CD4-positive, alpha-beta T cell treated with Interleukin-21 for 1 hour (primary cell): ENCODE data around the gene COL11A2.

Source experiments
- DNase-seq: peaks from one replicate; pipeline ENCODE4 v3.0.0-alpha.2; 2020

COL11A2 gene

DNA sequence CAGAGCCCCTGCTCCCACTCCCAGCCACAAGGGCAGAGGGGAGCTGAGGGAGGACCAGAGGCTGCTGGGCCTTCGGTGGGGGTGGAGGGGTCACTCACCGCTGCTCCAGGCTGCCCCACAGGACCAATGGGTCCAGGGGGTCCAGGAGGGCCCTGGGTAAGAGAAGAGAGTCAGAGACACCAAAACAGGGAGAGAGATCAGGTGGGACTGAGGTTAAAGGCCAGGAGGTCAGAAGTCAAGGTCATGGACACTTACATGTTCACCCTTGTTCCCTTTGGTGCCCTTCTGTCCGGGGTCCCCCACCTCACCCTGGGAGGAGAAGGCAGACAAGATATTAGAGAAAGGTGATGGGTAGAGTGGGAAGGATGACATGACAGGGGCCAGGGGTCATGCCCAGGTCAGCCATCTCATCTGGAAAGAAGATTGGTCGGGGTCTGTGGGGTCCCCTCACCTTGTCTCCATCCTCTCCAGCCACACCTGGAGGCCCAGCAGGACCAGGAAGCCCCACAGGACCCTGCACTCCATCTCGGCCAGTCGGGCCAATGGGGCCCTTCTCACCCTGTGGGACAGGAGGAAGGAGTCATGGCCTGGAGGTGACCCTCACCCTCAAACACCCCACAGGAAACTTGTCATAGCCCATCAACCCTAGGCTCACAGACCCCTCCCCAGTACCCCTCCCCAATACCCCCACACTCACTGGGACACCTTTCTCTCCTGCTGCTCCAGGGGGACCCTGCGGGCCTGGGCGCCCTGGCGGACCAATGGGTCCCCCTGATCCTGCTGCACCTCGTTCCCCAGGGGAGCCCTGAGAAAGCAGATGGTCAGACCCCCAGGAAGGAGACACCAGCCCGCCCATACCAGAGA is 21.0 kb downstream of the COL11A2 start:
- no peak for DNase-seq

DNA sequence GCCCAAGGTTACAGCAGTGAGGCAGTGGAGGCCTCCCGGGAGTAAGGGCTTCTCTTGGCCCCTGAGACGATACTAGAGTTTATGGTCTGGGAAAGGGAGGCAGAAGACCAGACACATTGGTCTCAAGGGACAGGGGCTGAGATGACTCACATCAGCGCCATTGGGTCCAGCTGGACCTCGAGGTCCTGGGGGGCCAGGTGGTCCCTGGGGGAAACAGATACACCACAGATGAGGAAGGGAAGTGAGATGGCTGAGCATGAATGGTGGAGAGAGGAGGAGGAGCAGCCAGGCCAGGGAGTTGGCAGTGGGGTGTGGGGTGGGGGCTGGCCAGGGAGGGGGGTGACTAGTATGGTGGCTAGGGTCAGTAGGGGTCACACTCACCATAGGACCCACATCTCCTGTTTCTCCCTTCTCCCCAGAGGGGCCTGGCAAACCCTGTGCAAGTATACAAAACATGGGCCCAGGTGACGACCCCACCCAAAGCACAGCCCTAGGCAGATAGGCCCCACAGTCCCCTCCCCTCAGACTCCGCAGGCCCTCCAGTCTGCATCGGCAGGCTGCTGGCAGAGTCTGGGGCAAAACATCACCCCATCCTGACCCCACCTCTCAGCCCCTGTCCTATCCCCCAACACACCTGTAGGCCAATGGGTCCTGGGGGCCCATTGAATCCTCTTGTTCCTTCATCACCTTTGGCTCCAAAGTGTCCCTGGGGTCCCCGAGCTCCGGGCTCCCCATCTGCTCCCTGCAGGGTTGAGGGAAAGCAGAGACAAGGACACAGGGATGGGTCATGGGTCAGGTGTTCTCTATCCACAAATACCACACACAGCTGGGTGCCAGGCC is 21.9 kb downstream of the COL11A2 start:
- no peak for DNase-seq

DNA sequence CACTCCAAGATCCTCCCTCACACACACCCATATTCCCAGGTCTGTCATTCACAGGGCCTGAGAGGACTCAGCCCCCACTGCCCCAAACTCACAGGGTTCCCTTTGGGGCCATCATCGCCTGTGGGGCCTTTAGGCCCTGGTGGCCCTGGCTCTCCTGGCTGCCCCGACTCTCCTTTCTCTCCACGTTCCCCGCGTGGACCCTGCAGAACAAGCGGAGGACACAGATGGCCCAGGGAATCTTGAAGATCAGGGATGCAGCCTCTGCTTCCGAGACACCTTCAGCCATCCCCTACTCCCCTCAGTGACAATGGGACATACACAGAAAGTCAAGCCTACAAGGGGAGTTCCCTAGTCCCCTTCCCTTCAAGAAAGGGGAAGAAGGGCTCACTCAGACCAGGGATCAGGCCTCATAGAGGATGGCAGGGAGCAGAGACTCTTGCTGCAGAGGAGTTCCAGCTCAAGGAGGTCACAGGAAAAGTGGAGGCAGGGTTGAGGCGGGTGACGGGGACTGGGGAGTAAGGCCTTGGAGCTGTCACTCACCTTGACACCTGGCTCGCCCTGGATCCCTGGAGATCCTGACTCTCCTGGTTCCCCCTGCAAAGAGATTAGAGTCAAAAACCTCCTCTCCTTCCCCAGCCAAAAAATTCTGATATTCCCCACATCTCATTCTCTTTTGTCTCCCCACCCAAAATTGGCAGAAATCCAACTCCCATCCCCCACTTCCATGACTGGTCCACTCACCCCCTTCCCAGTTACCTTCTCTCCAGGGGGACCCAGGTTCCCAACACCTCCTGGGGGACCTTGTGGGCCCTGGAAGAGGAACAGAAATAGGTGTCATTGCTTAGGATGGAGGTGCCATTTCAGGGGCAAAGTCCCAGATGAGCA is 22.7 kb downstream of the COL11A2 start:
- DNase-seq: no peak

DNA sequence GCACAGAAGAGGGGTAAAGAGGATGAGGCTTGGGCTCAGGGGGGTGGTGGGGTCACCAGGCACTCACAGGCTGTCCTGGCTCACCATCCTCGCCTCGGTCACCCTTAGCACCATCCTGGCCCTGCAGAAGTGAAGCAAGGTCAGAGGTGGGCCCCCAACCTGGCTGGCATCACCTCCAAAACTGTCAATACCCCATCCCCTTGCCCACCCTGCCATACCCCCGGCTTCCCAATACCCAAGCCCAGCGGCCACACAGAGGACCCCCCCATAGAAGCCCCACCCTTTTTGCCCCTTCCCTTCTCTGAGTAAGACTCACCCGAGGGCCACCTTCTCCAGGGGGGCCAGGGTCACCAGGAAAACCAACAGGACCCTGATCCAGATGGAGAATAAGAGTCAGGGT is 23.6 kb downstream of the COL11A2 start:
- DNase-seq: no peak

DNA sequence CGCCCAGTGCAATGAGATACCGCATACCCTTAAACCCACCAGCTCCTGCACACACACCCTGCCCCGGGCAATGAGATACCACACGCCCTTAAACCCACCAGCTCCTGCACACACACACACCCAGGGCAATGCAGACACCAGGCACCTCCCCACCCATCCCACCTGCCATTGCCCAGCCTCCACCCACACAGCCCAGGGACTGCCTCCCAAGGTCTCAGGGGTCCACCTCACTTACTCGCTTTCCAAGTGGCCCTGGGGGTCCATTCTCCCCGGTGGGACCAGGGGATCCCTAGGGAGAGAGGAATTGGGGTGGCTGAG is 24.0 kb downstream of the COL11A2 start:
- DNase-seq: no peak

DNA sequence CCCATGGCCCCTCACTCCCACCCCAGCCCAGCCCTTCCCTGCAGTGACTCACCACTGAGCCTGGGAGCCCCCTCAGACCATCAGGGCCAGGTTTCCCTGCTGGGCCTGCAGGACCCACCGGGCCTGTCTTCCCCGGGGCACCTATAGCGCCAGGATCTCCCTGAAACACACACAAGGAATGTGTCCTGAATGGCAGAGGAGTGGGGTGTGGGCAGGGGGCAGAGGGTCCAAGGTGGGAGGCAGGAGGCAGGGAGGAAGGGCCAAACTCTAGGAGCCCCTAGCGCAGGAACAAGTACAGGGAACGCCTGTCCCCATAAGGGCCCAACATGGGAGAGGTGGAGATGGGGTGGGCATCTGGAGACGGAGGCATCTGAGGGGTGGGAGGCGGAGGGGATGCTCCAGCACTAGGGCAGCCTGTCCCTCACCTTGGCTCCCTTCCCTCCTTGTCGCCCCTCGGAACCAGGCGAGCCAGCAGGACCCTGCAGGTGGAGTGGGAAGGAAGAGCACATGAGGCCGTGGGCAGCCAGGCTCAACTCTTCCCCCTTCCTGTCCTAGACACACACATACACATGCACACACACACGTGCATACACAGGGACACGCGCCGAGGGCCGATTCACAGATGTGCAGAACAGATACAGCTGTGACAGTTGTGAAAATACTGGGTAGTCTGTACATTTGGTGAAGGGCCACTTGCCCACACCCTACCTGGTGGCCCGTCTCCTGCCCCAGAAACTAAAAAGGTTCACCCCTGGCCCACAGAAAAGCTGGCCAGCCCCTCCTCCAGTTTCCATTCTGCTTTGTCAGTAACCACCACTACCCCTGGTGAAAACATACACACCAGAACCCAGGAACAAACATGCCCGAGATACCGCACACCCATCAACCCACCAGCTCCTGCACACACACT is 24.6 kb downstream of the COL11A2 start:
- DNase-seq: no peak

DNA sequence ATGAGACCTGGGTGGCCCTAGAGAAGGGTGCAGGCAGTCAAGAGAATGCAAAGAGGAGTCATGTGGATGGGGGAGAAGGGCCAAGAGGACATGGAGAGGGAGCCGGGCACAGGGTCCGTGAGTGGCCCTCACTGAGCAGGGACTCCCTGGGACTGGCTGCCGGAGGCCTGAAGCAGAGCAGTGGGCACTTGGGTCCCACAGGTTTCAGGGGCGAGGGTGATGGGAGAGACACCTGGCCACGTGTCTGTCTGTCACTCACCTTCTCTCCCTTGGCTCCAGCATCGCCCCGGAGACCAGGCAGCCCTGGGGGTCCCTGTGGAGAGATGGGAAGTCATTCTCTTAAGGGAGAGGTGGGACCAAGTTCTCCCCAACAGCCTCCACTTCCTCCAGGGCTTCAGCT is 25.5 kb downstream of the COL11A2 start:
- DNase-seq: no peak

DNA sequence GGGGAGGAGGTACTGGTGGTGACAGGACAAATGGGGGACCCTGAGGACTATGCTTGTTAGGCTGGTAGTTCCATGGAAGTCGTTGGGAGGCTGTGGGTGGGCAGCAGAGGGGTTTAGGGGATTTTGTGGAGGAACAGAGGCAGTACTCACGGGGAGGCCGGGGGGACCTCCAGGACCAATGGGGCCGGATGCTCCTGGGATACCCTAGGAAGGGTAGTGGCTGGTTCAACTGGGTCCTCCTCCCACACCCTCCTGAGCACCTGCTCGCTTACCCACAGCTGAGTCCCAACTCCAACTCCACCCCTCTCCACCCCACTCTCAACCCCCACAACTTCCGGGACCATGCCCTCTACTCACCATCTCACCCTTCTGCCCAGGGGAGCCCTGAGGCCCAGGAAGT is 25.9 kb downstream of the COL11A2 start:
- DNase-seq: no peak

DNA sequence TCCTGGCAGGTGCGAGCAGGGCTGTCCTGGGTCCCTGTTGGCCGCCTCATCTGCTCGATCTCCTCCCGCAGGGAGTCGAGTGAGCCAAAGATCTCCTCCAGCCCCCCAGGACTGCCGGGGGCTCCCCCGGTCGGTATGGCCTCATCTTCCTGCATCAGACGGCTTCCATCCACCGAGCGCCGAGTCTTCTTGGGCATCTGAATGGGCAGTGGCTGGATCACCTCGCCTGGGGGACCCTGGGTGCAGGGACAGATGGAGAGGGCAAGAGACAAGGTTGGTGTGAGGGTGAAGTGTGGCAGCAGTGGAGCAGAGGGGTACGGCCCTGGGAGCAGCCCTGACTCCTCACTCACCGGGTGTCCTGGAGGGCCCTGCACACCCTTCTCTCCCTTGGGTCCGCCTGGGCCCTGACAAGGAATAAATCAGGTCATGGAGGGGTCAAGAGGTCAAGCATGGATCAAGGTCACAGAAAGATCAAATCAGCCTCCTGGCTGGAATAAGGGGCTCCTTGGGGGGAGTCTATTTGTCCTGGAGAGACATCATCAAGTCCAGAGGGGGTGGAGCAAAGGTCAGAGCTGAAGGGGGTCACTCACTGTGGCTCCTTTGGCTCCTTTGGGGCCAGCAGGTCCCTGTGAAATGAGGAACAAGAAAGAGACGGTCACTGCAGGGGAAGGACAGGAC is 26.5 kb downstream of the COL11A2 start:
- DNase-seq: no peak

DNA sequence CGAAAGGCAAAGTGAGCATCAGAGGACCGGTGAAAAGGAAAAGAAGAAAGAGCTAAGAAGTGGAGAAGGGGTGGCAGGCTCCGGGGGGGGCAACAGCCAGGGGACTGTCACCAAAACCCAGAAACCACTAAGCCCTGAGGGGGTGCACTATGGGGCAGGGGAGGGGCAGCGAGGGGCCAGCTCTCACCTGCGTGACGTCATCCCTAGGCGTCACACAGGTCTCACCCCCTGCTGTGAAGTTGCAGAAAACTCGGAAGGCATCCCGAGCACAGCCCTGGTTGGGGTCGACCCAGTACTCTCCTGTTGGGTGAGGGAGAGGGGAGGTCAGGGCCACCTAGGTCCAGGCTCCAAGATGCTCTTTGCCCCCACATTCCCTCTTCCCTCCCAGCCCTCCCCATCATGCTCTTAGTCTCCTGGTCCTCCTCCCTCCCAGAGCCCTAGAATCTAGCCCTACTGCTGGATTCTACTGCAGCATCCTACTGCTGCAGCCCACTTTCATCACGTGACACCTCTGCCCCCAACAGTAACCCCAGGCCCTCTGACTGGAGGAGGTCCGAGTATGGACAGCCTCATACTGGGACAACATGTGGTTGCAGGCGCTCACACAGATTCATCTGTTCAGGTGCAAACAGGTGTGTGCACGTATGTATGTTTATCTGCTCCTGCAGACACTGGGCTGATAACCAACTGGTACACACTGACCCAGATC is 27.4 kb downstream of the COL11A2 start:
- no peak for DNase-seq

DNA sequence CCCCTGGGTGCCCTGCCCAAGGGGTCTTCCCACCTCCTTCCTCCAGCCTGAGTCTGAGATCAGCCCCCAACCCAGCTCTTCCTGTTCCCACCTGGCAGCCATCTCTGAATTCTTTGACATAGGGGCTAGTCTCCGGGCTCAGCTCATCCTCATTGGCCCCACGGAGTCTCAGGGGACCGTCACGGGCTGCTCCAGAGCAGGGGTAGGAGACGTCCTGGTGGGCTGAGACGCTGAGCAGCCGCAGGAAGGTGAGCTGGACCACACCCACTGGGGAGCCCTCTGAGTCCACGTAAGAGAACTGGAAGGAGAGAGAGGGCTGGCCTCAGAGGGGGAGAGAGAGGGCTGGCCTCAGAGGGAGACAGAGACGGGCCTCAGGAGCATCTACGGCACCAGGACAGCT is 28.1 kb downstream of the COL11A2 start:
- no peak for DNase-seq

DNA sequence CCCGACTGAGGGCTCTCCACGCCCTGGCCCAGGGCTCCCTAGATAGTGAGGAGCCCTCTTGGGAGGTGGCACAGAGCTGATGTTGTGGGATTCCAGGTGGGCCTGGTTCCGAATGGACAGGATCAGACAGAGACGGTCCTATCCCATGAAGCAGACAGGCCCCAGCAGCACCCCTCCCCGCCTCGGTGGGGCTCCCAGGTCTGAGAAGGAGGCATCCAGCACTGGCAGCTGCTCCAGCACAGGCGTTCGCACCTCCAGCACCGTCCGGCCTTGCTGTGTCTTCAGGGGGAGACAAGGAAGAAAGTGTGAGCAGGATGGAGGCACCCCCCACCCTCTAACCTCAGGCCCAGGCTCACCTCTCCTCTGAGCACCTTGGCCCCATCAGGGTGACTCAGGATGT is 28.7 kb downstream of the COL11A2 start:
- DNase-seq: no peak

DNA sequence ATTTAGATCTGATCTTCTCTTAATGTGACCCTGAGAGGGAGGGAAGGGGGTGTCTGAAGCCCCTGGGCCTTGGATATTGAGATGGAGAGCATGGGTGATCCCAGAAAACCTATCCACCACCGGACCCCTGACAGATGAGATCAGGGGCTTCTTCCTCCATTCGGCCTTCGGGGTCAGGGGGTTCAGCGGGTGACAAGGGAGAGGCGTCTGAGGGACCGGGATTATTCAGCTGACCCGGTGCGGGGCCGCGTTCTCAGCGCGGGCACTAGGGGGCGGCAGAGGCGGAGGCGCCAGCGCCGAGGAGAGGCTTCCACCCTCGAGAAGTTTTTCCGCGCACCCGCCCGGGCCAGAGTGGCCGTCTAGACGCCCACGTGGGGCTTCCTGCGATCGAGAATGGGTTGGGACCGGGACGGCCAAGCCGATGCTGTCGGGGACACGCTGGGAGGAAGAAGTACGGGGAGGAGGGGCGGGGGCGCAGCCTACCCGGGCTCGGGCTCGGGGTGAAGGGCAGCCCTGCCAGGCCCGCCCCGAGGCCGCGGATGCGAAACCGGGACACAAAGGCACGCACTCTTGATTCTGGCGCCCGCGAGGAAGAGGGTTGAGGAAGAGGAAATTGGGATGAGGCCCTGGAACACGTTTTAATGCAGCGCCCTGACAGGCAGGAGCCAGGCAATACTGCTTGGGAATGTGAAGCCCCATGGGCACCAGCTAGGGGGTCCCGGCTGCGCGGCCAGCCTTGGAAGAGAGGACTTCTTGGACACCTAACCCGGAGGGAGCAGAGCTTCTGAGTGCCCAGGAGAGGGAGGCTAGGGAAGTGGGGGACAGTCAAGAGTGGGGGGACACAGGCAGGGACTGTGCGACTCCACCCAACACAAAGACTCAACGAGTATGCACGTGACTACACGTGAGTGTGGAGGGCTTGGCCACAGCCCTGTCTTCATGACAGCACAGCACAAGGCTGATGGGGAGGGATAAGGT is 30.6 kb downstream of the COL11A2 start:
- DNase-seq: peak; percentile 84

DNA sequence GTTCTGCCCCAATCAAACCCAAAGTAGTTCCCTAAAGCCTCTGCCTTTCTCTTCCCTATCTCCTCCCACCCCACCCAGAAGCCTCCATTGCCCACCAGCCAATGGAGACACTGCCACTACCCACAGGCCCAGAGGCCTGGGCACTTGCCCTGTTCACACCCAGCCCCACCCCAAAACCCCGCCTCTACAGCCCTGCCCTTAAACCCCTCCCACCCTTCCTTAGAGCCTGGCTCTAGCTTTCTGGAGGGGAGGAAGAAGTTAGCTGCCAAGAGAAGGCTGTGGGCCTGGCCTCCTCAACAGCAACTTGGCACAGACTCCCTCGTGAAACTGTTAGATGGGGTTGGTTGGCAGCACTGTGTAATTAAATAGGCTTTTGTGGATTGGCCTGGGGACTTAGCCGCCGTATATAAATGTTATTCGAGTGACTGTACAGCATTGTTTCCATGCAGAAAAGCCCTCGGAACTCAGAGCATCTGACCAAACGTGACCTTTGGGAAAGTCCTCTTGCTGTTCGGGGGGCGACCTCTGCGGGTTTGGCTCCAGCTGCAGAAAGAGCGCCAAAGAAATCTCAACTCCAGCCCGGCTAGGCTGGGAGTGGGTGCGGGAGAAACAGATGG is 31.4 kb downstream of the COL11A2 start:
- DNase-seq: no peak

DNA sequence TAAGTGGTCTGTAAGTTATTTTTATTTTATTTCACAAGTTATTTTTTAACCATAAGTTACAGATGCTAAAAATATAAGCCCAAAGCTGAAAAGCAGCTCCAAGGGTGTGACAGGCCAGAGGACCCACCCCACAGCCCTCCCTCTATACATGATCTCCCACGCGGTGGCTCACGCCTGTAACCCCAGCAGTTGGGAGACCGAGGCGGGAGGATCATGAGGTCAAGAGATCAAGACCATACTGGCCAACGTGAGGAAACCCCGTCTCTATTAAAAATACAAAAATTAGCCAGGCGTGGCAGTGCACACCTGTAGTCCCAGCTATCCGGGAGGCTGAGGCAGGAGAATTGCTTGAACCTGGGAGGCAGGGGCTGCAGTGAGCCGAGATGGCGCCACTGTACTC is 32.2 kb downstream of the COL11A2 start:
- DNase-seq: no peak

DNA sequence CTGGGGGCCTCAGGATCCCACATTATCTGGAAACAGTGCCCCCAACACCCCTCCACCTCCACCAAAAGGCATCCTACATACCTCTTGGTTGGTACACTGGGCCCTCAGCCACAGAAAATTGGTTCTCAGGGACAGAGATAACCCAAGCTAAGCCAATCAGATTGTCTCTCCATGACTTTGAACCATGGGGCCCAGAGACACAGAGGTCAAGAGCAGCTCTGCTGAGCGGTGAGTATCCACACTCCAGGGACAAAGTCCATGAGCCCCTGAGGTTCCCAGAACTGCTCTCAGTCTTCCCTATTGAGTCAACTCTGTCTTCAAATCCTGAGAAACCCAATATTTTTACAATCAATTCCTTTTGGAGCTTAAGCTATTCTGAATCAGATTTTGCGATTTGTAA is 35.3 kb downstream of the COL11A2 start:
- no peak for DNase-seq

DNA sequence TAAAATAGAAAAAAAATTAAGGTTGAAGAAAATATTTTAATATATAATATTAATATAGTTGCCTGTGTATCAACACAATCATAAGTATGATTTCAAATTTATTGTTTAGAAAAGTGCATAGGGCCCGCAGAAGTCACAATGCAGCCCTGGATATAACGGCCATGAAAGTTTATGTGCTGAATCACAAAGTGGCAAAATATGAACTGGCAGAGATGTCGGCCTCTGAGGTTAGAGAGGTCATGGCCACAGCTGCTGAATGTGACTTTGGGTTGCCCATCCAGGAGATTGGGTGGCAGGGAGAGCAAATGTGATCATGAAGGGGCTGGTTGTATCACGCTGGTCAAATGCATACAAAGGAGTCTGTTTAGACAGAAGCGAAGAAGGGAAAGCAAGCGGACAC is 35.7 kb downstream of the COL11A2 start:
- no peak for DNase-seq

DNA sequence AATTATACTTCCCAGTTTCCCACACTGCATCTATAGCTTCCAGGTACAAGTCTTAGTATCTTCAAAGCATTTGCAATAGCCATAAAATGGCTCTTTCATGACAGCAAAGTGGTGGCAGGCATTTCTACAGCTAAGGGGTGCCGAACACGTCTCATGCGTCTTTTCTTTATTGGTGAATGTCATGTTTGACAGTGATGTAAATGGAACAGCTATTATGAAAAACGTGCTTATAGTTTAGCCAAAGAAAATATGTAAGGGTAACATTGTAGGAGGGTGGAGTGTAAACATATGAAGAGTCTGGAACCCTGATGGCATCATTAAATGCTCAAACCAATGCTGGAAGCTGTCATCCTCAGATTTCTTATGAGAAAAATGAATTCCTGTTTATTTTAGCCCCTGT is 37.9 kb downstream of the COL11A2 start:
- DNase-seq: no peak

DNA sequence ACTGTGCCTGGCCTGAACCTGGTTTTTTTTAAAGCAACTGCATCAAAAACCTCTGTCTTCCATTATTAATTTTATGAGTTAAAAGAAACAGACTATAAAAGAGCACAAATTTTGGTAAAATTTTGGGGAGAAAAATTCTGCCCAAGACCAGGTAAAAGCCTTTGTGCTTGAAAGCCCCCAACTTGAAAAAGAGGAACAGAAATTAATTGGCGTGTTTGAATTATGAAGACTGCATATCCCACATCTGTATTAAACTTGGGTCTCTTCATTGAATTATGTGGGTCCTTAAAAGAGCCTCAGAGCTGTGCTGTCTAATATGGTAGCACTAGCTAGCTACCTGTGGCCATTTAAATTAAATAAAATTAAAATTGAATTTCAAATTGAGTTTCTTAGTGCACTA is 41.2 kb downstream of the COL11A2 start:
- DNase-seq: no peak
